HG03354 (cell line): ENCODE results near the gene HEXD.
A peak's percentile ranks its signal among the peaks of the same experiment; 100 is the strongest.

Experiments
- ATAC-seq: cut with Tn5 transposase; IDR thresholded peaks from one replicate; pipeline ENCODE4 v1.9.1; 2021; ENCODE audit warnings: mild to moderate bottlenecking; ENCODE audit not compliant: unreplicated experiment, poor library complexity, severe bottlenecking

The HEXD gene

DNA sequence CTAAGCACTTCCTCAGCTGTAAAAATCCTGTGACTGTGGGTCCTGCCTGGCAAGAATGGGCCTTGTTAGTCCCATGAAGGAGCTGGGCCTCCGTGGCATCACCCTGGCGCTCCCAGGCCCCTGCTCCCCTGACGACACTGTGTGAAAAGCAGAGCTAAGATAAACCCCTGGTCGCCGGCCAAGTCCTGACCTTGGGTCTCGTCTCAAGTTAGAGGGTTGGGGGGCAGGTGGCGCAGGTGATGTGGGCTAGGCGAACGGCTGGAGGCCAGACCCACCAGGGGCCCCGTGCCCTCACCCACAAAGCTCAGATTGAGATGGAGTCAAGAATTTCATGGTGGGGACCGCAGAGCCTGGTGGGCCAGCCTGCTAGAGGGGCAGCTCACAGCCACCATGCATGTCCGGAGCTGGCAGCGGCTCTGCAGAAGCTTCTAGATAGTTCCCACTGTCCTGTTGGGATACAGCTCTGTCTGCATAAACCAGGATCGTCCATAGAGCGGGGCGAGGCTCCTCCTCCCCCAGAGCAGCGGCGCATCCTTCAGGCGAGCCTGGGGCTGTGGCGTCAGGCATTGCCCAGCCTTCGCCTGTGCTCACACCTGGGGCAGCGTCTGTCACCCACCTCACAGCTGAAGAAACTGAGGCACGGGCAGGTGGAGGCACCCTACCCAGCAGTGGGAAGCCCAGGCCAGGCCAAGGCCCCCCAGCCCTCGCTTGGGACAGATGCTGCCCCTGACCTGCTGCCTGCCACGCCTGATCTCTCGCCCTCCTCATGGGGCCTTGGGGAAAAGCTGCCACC is 20.4 kb downstream of the HEXD start:
- ATAC-seq, result no peak

DNA sequence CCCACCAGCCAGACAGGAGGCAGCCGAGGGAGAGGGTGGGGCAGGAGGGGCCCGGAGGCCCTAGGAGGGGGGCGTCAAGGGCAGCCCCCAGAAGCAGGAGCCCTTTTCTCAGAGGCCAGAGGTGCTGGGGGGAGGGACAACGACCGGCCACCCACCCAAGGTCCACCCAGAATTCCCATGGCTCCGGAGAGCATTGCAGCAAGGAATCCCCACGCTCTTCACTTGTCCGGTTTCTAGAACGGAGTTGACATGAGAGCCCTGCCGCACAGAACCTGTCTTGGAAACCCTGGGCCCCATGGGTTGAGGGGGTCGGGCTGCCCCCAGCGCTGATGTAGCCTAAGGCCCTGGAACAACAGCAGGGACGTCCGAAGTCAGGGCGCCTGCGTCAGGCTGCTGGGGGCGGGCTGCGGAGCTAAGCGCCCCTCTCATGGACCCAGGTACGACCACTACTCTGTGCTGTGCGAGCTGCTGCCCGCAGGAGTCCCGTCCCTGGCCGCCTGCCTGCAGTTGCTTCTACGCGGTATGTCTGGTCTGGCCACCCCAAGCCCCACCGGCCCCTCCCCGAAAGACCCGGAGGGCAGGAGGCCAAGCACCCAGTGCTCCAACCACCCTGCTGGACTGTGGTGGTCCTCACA is 21.2 kb downstream of the HEXD start:
- ATAC-seq, result no peak

DNA sequence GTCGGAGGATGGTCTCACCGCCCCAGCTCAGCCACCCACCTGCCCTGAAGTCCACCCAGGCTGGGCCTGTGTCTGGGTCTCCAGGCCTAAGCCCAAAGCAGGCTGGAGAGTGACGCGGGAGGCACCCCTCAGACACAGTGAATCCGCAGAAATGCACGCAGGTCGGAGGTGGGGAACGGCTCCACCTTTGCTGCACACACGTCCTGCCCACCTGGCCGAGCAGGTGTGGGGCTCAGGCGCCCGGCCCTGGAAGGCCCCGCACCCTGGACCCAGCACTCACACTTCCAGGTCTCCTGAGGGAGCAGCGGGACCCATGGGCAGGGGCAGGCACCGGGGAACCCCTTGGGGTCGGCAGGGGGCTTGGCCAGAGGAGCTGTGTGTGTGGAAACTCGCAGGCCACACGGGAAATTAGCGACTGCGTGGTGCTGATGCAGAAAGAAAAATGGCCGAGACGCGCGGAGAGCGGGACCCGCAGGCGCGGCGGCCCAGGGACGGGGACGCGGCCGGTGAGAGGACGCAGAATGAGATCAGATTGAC is 21.8 kb downstream of the HEXD start:
- ATAC-seq, result no peak

DNA sequence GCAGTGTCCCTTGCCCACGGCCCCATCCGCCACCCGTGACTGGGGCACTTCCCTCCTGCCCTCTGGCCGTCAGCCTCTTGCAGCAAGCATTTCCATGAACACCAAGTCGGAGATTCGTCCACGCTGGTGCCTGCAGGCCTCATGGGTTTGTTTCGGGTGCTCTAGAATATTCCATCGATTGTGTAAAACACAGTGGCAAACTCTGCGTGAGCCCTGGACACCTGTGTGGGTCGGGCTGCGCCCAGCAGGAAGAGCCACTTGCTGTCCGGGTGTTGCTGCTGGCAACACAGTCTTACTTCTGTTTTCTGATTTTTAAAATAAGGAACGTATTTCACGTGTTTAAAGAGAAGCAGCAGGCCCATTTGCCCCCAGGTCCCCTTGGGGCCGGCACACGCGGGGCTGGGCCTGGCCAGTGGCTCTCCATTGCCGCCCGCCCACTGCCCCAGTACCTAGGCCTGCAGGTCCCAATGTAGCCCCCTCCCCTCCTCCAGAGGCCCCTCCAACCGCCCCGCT is 22.4 kb downstream of the HEXD start:
- ATAC-seq, result no peak

DNA sequence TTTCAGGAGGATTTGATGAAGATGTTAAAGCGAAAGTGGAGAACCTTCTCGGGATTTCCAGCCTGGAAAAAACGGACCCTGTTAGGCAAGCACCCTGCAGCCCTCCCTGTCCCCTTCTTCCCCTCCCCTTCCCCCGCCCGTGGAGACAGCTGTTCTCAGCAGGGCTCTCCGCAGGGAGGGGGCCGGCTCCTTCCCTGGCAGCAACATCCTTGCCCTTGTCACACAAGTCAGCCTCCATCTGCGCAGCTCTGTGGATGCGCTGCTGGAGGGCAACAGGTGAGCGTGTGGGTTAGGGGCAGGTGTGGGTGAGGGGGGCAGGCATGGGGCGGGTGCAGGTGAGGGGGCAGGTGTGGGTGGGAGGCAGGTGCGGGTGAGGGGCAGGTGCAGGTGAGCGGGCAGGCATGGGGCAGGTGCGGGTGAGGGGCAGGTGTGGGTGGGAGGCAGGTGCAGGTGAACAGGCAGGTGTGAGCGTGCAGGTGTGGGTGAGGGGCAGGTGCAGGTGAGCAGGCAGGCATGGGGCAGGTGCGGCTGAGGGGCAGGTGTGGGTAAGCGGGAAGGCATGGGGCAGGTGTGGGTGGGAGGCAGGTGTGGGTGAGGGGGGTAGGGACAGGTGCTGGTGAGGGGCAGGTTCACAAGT is 23.0 kb downstream of the HEXD start:
- no peak for ATAC-seq

DNA sequence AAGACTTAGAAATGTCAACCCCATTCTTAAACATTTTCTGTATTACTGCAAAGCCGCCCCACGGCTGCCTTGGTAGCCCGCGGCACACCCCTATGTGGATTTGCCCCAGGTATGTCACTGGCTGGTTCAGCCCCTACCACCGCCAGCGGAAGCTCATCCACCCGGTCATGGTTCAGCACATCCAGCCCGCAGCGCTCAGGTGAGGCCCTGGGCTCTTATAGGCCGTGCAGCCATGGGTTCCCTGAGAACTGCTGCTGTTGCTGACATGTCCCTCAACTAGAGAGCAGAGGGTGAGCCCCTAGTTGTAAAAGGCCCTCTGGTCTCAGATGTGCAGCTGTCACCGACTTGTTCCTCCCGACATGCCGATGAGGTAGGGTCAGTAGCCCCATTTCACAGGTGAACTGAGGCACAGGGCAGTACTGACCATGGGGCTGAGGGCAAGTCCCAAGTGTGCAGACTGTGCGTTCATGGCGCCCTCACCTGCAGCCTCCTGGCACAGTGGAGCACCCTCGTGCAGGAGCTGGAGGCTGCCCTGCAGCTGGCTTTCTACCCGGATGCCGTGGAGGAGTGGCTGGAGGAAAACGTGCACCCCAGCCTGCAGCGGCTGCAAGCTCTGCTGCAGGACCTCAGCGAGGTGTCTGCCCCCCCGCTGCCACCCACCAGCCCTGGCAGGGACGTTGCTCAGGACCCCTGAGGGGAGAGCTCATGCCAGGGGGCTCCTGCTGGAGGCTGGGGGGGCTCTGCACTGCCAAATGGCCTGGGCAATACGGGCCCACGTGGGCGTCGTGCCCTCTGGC is 23.7 kb downstream of the HEXD start:
- no peak for ATAC-seq

DNA sequence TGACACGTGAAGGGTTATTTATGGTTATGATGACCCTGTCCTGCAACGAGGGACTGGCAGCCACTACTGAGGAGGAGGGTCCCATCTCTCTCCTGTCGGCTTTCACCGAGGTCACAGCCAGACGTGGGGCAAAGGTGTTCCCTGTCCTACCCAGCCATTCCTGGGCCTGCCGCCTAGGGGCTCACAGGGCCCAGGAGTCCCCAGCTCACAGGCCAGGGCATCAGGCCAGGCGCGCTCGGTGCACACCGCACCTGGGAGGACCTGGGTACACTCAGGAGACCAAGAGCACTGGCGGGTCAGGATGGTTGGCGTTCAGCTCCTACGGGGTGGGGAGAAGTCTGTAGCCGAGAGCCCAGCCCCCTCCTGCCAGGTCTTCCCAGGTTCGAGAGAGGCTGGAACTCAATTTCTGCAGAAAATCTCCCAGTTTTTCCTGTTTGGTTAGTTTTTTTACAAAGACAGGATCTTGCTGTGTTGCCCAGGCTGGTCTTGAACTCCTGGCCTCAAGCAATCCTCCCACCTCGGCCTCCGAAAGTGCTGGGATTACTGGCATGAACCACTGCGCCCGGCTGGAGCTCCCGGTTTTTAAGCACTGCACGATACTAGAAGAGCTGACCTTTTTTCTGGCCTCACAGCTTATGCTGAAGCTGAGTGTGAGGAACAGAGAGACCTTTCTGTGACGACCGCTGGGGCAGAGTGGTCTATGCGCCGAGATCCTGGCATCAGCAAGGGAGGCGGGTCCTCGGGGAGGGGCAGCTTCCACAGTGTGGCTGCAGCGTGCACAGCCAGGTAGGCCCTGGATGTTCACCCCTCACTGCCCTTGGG is 24.7 kb downstream of the HEXD start:
- ATAC-seq, result no peak

DNA sequence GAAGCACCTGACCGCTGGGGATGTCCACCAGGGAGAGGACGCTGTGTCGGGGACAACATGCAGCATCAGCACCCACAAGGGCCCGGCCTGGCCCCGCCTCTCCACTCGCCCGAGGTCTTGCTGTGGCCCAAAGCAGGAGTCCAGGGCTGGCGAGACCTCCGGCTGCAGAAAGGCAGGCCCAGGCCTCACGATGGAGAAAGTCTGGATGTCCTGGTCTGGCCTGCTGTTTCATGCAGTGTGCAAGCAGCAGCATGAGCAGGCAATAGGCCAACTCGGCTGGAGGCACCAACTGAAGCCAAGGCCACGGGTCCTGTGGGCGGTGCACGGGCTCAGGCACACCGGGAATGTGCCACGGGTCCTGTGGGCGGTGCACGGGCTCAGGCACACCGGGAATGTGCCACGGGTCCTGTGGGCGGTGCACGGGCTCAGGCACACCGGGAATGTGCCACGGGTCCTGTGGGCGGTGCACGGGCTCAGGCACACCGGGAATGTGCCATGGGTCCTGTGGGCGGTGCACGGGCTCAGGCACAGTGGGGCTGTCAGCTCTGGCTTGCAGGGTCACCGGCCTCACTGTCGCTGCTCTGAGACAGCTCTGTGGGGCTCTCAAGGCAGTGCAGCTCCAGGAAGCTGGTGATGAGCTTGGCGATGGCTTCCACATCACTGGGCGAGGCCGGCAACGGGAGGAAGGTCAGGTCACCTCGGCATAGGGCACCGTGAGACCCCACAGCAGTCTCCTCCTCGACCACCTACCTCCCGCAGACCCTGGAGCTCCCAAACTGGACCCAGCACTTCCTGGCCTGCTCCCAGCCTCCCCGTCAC is 25.5 kb downstream of the HEXD start:
- no peak for ATAC-seq

DNA sequence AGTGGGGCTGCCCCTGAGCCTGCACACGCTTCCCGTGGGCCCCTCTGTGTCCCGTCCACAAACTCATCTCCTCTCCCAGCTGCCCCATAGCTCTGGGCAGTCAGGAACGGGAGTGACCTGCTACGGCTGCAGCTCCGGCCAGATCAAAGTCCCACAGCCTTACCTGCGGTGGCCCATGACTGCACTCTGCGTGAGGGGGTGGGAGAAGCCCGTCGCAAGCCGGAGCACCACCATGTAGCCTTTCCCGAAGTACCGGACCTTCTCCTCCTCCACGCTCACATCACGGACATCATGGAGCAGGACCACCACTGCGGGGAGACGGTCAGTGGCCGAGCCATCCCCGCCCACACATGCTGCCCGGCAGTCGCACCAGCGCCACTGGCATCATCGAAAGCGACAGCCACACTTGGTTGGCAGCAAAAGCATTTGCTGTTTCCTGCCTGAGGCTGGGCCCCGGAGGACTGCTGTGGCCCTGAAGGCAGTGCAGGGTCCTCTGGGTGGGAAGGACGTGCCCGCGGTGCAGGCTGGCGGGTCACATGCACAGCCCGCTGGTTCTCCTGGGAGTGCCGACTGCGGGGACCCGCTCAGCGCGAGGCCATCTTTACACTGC is 26.2 kb downstream of the HEXD start:
- no peak for ATAC-seq

DNA sequence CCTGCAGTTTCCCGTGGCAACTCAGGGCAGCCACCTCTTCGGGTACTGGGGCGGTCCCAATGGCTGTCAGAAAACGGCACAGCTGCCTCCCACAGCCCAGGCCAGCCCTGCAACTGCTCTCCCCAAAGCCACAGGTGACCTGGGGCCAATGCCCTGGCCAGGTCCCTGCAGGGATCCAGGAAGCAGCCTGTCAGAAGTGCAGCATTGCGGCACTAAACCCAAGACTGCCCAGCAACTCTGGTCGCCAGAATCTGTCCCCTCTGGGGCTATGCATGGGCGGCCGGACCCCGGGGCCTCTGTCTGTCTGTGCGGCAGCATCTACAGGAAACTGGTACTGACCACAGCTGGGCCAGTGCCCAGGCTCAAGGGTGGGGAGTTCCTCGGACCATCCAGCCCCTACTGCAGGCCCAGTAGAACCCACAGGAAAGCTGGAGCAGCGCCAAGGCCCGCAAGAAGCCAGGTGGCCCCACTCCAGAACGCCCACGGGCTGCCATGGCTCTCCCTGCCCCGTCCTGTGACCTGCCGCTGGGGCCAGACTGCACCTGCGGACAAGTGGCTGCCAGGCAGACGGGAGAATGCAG is 26.9 kb downstream of the HEXD start:
- no peak for ATAC-seq

DNA sequence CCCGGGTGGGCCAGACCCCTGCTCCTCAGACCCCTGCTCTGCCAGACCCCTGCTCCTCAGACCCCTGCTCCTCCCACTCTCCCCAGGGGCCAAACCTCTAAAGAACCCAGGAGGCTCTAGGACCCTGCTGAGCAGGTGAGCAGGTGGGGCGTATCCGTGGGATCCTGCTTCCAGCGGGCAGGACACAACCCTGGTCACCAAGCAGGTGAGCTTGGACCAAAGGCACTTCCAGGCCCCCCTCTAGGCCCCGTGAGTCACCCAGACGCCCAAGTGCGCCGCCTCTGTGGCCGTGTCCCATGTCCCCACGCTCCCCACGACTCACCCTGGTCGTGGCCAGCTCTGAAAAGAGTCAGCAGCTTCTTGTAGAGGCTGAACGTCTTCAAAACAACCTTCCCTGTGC is 27.4 kb downstream of the HEXD start:
- ATAC-seq, result no peak

DNA sequence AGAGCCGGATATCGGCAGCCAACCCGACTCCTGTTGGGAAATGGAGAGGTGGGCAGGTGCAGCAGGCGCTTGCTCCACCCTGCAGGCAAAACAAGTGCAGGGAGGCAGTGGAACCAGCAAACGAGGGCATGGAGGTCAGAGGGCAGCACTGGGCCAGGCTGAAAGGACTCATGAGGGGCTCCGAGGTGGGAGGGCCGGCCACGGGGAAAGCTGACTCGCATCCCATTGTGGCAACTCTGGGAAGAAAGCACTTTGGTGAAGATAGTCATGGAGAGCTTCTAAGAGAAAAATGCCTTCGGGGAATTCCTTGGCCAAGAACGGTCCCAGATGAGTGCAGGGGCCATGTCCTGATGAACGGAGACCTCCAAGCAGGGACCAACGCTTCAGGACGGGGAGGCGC is 28.0 kb downstream of the HEXD start:
- no peak for ATAC-seq

DNA sequence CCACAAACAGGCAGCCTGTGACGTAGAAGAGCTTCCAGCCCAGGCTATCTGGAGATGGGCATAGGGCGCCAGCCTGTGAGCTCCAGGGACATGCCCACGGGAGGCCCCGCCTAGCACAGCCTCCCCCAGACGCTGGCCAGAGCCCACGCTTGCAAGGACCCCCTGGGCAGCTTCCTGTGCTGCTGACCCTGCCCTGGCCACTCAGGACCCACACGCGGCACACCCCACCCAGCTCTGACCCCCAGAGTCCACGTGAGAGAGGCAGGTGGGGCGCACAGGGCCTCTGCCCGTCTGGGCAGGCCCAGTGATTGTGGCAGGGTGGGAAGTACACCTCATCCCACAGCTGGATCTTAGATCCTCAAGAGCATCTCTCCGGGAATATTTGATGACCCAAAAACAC is 28.5 kb downstream of the HEXD start:
- ATAC-seq, result no peak

DNA sequence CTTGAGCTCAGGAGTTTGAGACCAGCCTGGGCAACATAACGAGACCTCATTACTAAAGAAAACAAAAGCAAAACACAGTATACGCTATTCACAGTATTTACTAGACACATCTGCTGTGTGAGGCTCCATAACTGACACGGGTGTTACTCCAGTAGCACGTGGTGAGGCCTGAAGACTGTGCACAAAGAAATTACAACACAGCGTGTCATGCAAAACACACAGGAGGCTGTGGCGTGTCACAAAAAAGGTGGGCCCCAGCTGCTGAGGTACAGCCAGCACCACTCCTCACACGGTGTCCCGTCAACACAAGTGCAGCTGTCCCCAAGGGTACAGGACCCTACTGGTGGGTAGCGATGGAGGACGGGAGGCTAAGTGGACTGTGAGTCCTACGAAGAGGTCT is 29.7 kb downstream of the HEXD start:
- no peak for ATAC-seq

DNA sequence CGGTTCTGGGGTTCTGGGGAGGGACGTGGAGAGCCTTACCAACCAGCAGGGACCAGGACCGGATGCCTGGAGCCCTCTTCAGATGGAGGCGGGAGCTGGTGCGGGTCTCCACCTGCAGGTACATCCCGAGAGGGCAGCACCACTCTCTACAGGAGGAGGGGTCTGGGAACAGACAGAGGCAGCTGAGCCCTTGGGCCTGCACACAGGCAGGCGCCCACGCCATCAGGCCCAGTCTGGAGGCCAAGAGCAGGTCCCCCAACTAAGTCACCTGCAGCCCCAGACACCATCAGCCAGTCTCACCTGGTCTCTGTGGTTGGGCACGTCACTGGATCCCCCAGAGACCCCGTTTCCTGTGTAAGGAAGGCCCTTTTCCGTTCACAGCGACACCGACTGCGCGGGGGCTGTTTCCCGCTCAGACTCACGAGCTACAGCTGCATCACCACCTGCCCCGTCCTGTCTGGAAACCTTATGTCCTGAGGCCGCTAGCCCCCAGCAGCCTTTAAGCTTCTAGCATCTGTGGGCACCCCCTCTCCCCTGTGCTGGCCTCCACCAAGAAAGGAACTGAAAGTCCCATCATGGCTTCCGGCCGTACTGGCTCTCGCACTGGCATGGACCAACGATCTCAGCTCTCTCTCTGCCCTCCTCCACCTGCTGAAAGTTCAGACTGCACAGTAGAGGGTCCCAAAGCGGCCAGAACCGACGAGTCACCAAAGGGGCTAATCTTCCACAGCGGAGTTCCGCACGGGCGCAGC is 31.2 kb downstream of the HEXD start:
- peak; percentile 66 for ATAC-seq

DNA sequence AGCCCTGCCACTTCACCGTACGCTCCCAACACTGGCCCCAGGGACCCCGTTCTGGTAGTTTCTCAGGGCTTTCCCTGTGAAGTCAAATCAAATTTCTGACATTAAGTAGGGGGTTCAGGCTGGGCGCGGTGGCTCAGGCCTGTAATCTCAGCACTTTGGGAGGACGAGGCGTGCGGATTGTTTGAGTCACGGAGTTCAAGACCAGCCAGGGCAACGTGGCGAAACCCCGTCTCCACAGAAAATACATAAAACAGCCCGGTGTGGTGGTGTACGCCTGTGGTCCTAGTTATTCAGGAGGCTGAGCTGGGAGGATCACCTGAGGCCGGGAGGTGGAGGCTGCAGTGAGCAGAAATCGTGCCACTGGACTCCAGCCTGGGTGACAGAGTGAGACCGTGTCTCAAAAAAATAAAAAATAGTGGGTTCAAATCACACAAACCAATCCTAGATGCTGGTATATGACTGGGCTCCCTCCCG is 31.8 kb downstream of the HEXD start:
- no peak for ATAC-seq
